Keratinocyte (primary cell): ENCODE results near the gene TAS2R50. TPM values are rescaled to one million over a fixed set of nuclear protein-coding genes. Genes with fewer than 3 reads are reported as not detected.

Experiments used
- DNase-seq: peaks from one replicate; pipeline ENCODE4 v3.0.0-alpha.2; 2011; ENCODE audit warnings: low read depth, missing footprints, low spot score
- FAIRE-seq: peaks from 2 replicates; lab custom pipeline; 2011; peaks lifted over from hg19 to GRCh38; lab: Jason Lieb, UNC
- H2AFZ ChIP-seq: 2 replicates; pipeline ENCODE4 v1.6.0; 2012; ENCODE audit warnings: low read length, control low read depth, inconsistent platforms; ENCODE audit not compliant: control insufficient read depth
- H3K27ac ChIP-seq: 2 replicates; pipeline ENCODE4 v1.5.1; 2011; ENCODE audit warnings: low read length; ENCODE audit not compliant: control insufficient read depth, insufficient read depth
- H3K27me3 ChIP-seq: 3 replicates; pipeline ENCODE4 v1.6.0; 2011; ENCODE audit warnings: low read length; ENCODE audit not compliant: control insufficient read depth, insufficient read depth; ENCODE audit errors: extremely low read depth
- H3K36me3 ChIP-seq, 2 experiments: 2 replicates in 1 of 2; 3 replicates in 1 of 2; pipeline ENCODE4 v1.5.1; 2011; ENCODE audit warnings: low read length in 2 of 2, mild to moderate bottlenecking in 1 of 2; ENCODE audit not compliant: control insufficient read depth in 2 of 2, insufficient read depth in 2 of 2; ENCODE audit errors: extremely low read depth in 1 of 2
- H3K4me1 ChIP-seq: 3 replicates; pipeline ENCODE4 v1.5.1; 2011; ENCODE audit warnings: low read length; ENCODE audit not compliant: control insufficient read depth, insufficient read depth; ENCODE audit errors: extremely low read depth
- H3K4me2 ChIP-seq: 3 replicates; pipeline ENCODE4 v1.6.0; 2011; ENCODE audit warnings: low read depth, low read length; ENCODE audit not compliant: control insufficient read depth, insufficient read depth; ENCODE audit errors: extremely low read depth
- H3K4me3 ChIP-seq, 3 experiments: fragments of 200-600 bp in 1 of 3; sonication (generic) in 1 of 3; 2 replicates in 2 of 3; 3 replicates in 1 of 3; pipeline ENCODE4 v1.5.1; 2011 to 2016; ENCODE audit warnings: low read length in 3 of 3, mild to moderate bottlenecking in 3 of 3, control low read depth in 2 of 3, inconsistent platforms in 1 of 3, low read depth in 1 of 3, mixed read lengths in 1 of 3, mixed run types in 1 of 3, moderate library complexity in 1 of 3; ENCODE audit not compliant: control insufficient read depth in 2 of 3, insufficient read depth in 2 of 3; ENCODE audit errors: extremely low read depth in 1 of 3
- H3K79me2 ChIP-seq: 2 replicates; pipeline ENCODE4 v1.6.0; 2012; ENCODE audit warnings: low read length; ENCODE audit not compliant: control insufficient read depth, insufficient read depth
- H3K9ac ChIP-seq: 3 replicates; pipeline ENCODE4 v1.6.0; 2011; ENCODE audit warnings: low read length; ENCODE audit not compliant: control insufficient read depth, insufficient read depth; ENCODE audit errors: extremely low read depth
- H3K9me1 ChIP-seq: 3 replicates; pipeline ENCODE4 v1.6.0; 2011; ENCODE audit warnings: low read length; ENCODE audit not compliant: control insufficient read depth, insufficient read depth; ENCODE audit errors: extremely low read depth
- H3K9me3 ChIP-seq: 2 replicates; pipeline ENCODE4 v1.5.1; 2012; ENCODE audit warnings: low read depth, low read length; ENCODE audit not compliant: control insufficient read depth
- H4K20me1 ChIP-seq: 3 replicates; pipeline ENCODE4 v1.6.0; 2011; ENCODE audit warnings: low read length; ENCODE audit not compliant: control insufficient read depth, insufficient read depth; ENCODE audit errors: extremely low read depth
- CTCF ChIP-seq, 3 experiments: IDR thresholded peaks in 1 of 3; conservative IDR thresholded peaks in 1 of 3; optimal IDR thresholded peaks in 1 of 3; 2 replicates in 2 of 3; 3 replicates in 1 of 3; pipeline versions ENCODE3 to v1.5.1; 2011; ENCODE audit warnings: low read length in 3 of 3, mild to moderate bottlenecking in 3 of 3, moderate library complexity in 2 of 3, control low read depth in 1 of 3, inconsistent platforms in 1 of 3; ENCODE audit not compliant: insufficient read depth in 2 of 3; ENCODE audit errors: extremely low read depth in 1 of 3
- EZH2 ChIP-seq: IDR thresholded peaks from one replicate; pipeline ENCODE4 v1.6.1; 2012; ENCODE audit warnings: inconsistent platforms, mild to moderate bottlenecking, low read length, moderate library complexity
- dilution Hi-C: fragments of 300-500 bp; cut with MboI; formaldehyde crosslinking; loops from one replicate; pipeline ENCODE4 v1.7.0; 2020; ENCODE audit warnings: low sequenced_read_pairs; ENCODE audit not compliant: extremely low pct_ligation_motif_present
- polyA plus RNA-seq, 5 experiments: library from polyadenylated mRNA; depleted of rRNA in 3 of 5; stranded (reverse) in 3 of 5; stranded (forward) in 1 of 5; unstranded in 1 of 5; fragments of >200 nt; gene quantifications; 1 replicate in 1 of 5; 2 replicates in 3 of 5; 3 replicates in 1 of 5; pipeline versions ENCODE4 v1.2.1 to v1.2.3, GENCODE V29; 2011 to 2012; ENCODE audit warnings: missing spikeins in 2 of 5, low read depth in 1 of 5, low replicate concordance in 1 of 5

Gene TAS2R50
- polyA plus RNA-seq, 1 donor (not counting 4 experiments of a cell fraction or from before 2014, with no cell fraction given) = 0.10 TPM

DNA sequence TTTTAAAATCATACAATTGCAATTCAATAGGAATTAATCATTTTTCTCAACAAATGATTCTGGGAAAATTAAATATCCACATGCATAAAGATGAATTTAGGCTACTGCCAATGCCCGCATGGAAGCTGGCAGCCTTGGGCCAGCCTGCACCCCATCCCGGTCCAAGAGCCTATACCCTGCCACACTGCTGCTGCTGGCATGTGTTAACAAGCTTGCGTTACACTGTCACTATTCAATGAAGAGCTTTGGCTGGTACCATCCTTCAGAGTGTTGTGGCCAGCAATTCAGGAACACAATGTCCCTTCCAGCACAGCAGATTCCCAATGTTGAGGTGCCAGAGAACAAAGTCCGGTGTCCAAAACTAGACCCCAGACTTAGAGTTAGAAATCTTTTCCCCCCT, 34.1 kb downstream of the TAS2R50 start:
- Histone ChIP-seq H2AFZ (no peak overlapping the region), H3K9me3 (no peaks in the 10 kb centered on the region), H3K4me3 (no peak overlapping the region), H3K4me2 (no peak overlapping the region), H3K79me2 (peaks cover 1% of the 10 kb centered on the region), H3K27ac (no peak overlapping the region), H3K4me1 (no peaks in the 10 kb centered on the region), H3K36me3 (no peaks in the 10 kb centered on the region), H3K9me1 (no peaks in the 10 kb centered on the region), H3K9ac (no peak overlapping the region), H3K27me3 (no peaks in the 10 kb centered on the region), H4K20me1 (no peaks in the 10 kb centered on the region)
- dilution Hi-C loops = no loop called here
- TF ChIP-seq EZH2 (no peak), CTCF (optimal IDR thresholded peaks at IDR 0.05 in 1 of 3, IDR thresholded peaks at IDR 0.05 in 1 of 3, conservative IDR thresholded peaks at IDR 0.05 in 1 of 3; ENCODE audit: extremely low read depth in 1 of 3, insufficient read depth in 2 of 3, low read length in 3 of 3) (no peak)
- DNase-seq (no peak), FAIRE-seq (no peak)

GRCh38 chr12:10943167-10943566, 43.5 kb downstream of the TAS2R50 start:
- no peak for FAIRE-seq

More at GRCh38 chr12:10943167-10943566, 43.5 kb downstream of the TAS2R50 start:
- Histone ChIP-seq H3K4me1 (peaks cover 38% of the 10 kb centered on the region), H3K27me3 (no peaks in the 10 kb centered on the region), H3K79me2 (no peaks in the 10 kb centered on the region), H3K27ac (no peak overlapping the region), H2AFZ (no peak overlapping the region), H3K4me3 (no peak overlapping the region), H3K9me1 (no peaks in the 10 kb centered on the region), H3K9ac (no peak overlapping the region), H3K36me3 (no peaks in the 10 kb centered on the region), H3K9me3 (no peaks in the 10 kb centered on the region), H4K20me1 (no peaks in the 10 kb centered on the region), H3K4me2 (no peak overlapping the region)
- DNase-seq = no peak
- TF ChIP-seq EZH2 (no peak), CTCF (optimal IDR thresholded peaks at IDR 0.05 in 1 of 3, IDR thresholded peaks at IDR 0.05 in 1 of 3, conservative IDR thresholded peaks at IDR 0.05 in 1 of 3; ENCODE audit: extremely low read depth in 1 of 3, insufficient read depth in 2 of 3, low read length in 3 of 3) (no peak)
- dilution Hi-C loops = no loop called here
